Astrocyte (in vitro differentiated cells and primary cell): ENCODE results near the gene DAPL1. TPM values are rescaled to one million over a fixed set of nuclear protein-coding genes. Genes with fewer than 3 reads are reported as not detected.
A peak's percentile ranks its signal among the peaks of the same experiment; 100 is the strongest.

ENCODE experiments used
- DNase-seq: peaks from one replicate; pipeline ENCODE4 v3.0.0-alpha.2; 2010; ENCODE audit warnings: low read depth
- FAIRE-seq: peaks from 2 replicates; lab custom pipeline; 2011; peaks lifted over from hg19 to GRCh38; lab: Jason Lieb, UNC
- H2AFZ ChIP-seq: 2 replicates; pipeline ENCODE4 v1.6.0; 2012; ENCODE audit warnings: low read depth, low read length, inconsistent platforms
- H3K27ac ChIP-seq: 2 replicates; pipeline ENCODE4 v1.5.1; 2011; ENCODE audit warnings: low read depth, low read length, inconsistent platforms
- H3K27me3 ChIP-seq: 2 replicates; pipeline ENCODE4 v1.6.0; 2011; ENCODE audit warnings: low read length, inconsistent platforms; ENCODE audit not compliant: insufficient read depth
- H3K36me3 ChIP-seq: 2 replicates; pipeline ENCODE4 v1.5.1; 2011; ENCODE audit warnings: low read length, inconsistent platforms; ENCODE audit not compliant: insufficient read depth
- H3K4me1 ChIP-seq: 2 replicates; pipeline ENCODE4 v1.5.1; 2011; ENCODE audit warnings: low read length, inconsistent platforms; ENCODE audit not compliant: insufficient read depth
- H3K4me2 ChIP-seq: 2 replicates; pipeline ENCODE4 v1.6.0; 2012; ENCODE audit warnings: low read length, inconsistent platforms
- H3K4me3 ChIP-seq: 2 replicates; pipeline ENCODE4 v1.5.1; 2011; ENCODE audit warnings: low read depth, mild to moderate bottlenecking, low read length, inconsistent platforms; ENCODE audit not compliant: insufficient read depth
- H3K79me2 ChIP-seq: 2 replicates; pipeline ENCODE4 v1.6.0; 2012; ENCODE audit warnings: mild to moderate bottlenecking, low read length, inconsistent platforms; ENCODE audit not compliant: insufficient read depth
- H3K9ac ChIP-seq: 2 replicates; pipeline ENCODE4 v1.6.0; 2012; ENCODE audit warnings: mild to moderate bottlenecking, low read length, inconsistent platforms
- H3K9me3 ChIP-seq: 2 replicates; pipeline ENCODE4 v1.5.1; 2012; ENCODE audit warnings: low read depth, mild to moderate bottlenecking, low read length, inconsistent platforms; ENCODE audit not compliant: insufficient read depth
- H4K20me1 ChIP-seq: 2 replicates; pipeline ENCODE4 v1.6.0; 2012; ENCODE audit warnings: low read length, inconsistent platforms; ENCODE audit not compliant: insufficient read depth
- H3K27ac Mint-ChIP-seq: one replicate; pipeline ENCODE4 v1.8.0; 2021; ENCODE audit warnings: mild to moderate bottlenecking, mixed read lengths; ENCODE audit not compliant: unreplicated experiment
- H3K27me3 Mint-ChIP-seq: one replicate; pipeline ENCODE4 v1.8.0; 2021; ENCODE audit warnings: low read depth, mixed read lengths; ENCODE audit not compliant: unreplicated experiment
- H3K36me3 Mint-ChIP-seq: one replicate; pipeline ENCODE4 v1.8.0; 2021; ENCODE audit warnings: low read depth, mixed read lengths; ENCODE audit not compliant: unreplicated experiment
- H3K4me1 Mint-ChIP-seq: one replicate; pipeline ENCODE4 v1.8.0; 2021; ENCODE audit warnings: low read depth, mixed read lengths; ENCODE audit not compliant: unreplicated experiment
- H3K4me3 Mint-ChIP-seq: one replicate; pipeline ENCODE4 v1.8.0; 2021; ENCODE audit warnings: mild to moderate bottlenecking, moderate library complexity, mixed read lengths; ENCODE audit not compliant: unreplicated experiment
- H3K9me3 Mint-ChIP-seq: one replicate; pipeline ENCODE4 v1.8.0; 2021; ENCODE audit warnings: mild to moderate bottlenecking, mixed read lengths; ENCODE audit not compliant: unreplicated experiment
- EZH2 ChIP-seq: IDR thresholded peaks from 2 replicates; pipeline ENCODE4 v1.6.1; 2012; ENCODE audit warnings: mild to moderate bottlenecking, low read length, inconsistent platforms; ENCODE audit not compliant: insufficient read depth
- total RNA-seq: library from RNA; stranded (reverse); gene quantifications from 2 replicates; pipeline ENCODE4 v1.2.1, GENCODE V29; 2021
- TF ChIP-seq, protein P1 (sequence below): IDR thresholded peaks from 2 replicates; pipeline ENCODE4 v1.5.1; 2011; ENCODE audit warnings: low read depth, mild to moderate bottlenecking, inconsistent platforms, low read length, moderate library complexity; ENCODE audit not compliant: insufficient read depth

The DAPL1 gene
- total RNA-seq, 1 donor from 2014 or later = not detected

- H3K27me3 ChIP-seq = peaks cover 6% of the 10 kb centered on the region
- Mint-ChIP-seq H3K27me3 (peaks cover 15% of the 10 kb centered on the region), H3K4me3 (no peak overlapping the region), H3K36me3 (no peaks in the 10 kb centered on the region), H3K4me1 (peaks cover 13% of the 10 kb centered on the region), H3K27ac (no peak overlapping the region), H3K9me3 (no peaks in the 10 kb centered on the region)
- H3K4me3 ChIP-seq = no peak overlapping the region
- H3K9ac ChIP-seq = no peak overlapping the region
- no peak overlapping the region for H3K27ac ChIP-seq
- peaks cover 11% of the 10 kb centered on the region for H3K4me1 ChIP-seq
- H3K79me2 ChIP-seq = no peaks in the 10 kb centered on the region
- no peak overlapping the region for H2AFZ ChIP-seq
- peaks cover 5% of the 10 kb centered on the region for H3K9me3 ChIP-seq
- no peaks in the 10 kb centered on the region for H4K20me1 ChIP-seq
- FAIRE-seq (no peak), DNase-seq (no peak)
- TF ChIP-seq, protein P1, sequence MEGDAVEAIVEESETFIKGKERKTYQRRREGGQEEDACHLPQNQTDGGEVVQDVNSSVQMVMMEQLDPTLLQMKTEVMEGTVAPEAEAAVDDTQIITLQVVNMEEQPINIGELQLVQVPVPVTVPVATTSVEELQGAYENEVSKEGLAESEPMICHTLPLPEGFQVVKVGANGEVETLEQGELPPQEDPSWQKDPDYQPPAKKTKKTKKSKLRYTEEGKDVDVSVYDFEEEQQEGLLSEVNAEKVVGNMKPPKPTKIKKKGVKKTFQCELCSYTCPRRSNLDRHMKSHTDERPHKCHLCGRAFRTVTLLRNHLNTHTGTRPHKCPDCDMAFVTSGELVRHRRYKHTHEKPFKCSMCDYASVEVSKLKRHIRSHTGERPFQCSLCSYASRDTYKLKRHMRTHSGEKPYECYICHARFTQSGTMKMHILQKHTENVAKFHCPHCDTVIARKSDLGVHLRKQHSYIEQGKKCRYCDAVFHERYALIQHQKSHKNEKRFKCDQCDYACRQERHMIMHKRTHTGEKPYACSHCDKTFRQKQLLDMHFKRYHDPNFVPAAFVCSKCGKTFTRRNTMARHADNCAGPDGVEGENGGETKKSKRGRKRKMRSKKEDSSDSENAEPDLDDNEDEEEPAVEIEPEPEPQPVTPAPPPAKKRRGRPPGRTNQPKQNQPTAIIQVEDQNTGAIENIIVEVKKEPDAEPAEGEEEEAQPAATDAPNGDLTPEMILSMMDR = no peak
- TF ChIP-seq EZH2 = no peak
- no peak overlapping the region for H3K4me2 ChIP-seq
- H3K36me3 ChIP-seq = no peaks in the 10 kb centered on the region
These were observed 20.0 kb downstream of the DAPL1 start for GRCh38 chr2:158815166-158815565.

- TF ChIP-seq, protein P1 = no peak
- no peak for TF ChIP-seq EZH2
- H3K4me1 Mint-ChIP-seq = peaks cover 13% of the 10 kb centered on the region
- FAIRE-seq = no peak
These were observed 20.5 kb downstream of the DAPL1 start for GRCh38 chr2:158815658-158816057.

GRCh38 chr2:158817588-158817987, 22.5 kb downstream of the DAPL1 start:
- Histone ChIP-seq H4K20me1 (no peaks in the 10 kb centered on the region), H3K79me2 (no peaks in the 10 kb centered on the region), H3K4me3 (no peak overlapping the region), H2AFZ (no peak overlapping the region), H3K4me2 (no peak overlapping the region), H3K36me3 (no peaks in the 10 kb centered on the region), H3K9ac (no peak overlapping the region), H3K27ac (no peak overlapping the region), H3K9me3 (peaks cover 5% of the 10 kb centered on the region), H3K4me1 (peaks cover 11% of the 10 kb centered on the region), H3K27me3 (no peaks in the 10 kb centered on the region)
- peaks cover 13% of the 10 kb centered on the region for H3K4me1 Mint-ChIP-seq
- H3K27me3 Mint-ChIP-seq = peaks cover 2% of the 10 kb centered on the region
- no peak for TF ChIP-seq EZH2
- TF ChIP-seq, protein P1 = no peak
- no peaks in the 10 kb centered on the region for H3K9me3 Mint-ChIP-seq
- peak overlapping the region; percentile 63 for H3K27ac Mint-ChIP-seq
- H3K36me3 Mint-ChIP-seq = no peaks in the 10 kb centered on the region
- FAIRE-seq (peak; percentile 41), DNase-seq (peak; percentile 76)
- H3K4me3 Mint-ChIP-seq = no peak overlapping the region

More at GRCh38 chr2:158815658-158816057, 20.5 kb downstream of the DAPL1 start:
- Mint-ChIP-seq H3K27me3 (peaks cover 15% of the 10 kb centered on the region), H3K4me3 (no peak overlapping the region), H3K9me3 (no peaks in the 10 kb centered on the region), H3K36me3 (no peaks in the 10 kb centered on the region), H3K27ac (no peak overlapping the region)
- H2AFZ ChIP-seq = no peak overlapping the region
- H3K79me2 ChIP-seq = no peaks in the 10 kb centered on the region
- peaks cover 6% of the 10 kb centered on the region for H3K27me3 ChIP-seq
- DNase-seq = no peak
- no peaks in the 10 kb centered on the region for H3K36me3 ChIP-seq
- no peak overlapping the region for H3K4me3 ChIP-seq
- peaks cover 5% of the 10 kb centered on the region for H3K9me3 ChIP-seq
- no peak overlapping the region for H3K27ac ChIP-seq
- H3K4me2 ChIP-seq = no peak overlapping the region
- no peaks in the 10 kb centered on the region for H4K20me1 ChIP-seq
- peaks cover 11% of the 10 kb centered on the region for H3K4me1 ChIP-seq
- H3K9ac ChIP-seq = no peak overlapping the region
